Gastrocnemius medialis (tissue), 4 donors: Measurements from ENCODE around the gene GPR158.

Source experiments
- CTCF ChIP-seq, 5 experiments: fragments of 450-650 bp in 3 of 5; fragments of 200-600 bp in 2 of 5; sonication (generic) in 2 of 5; IDR thresholded peaks in 4 of 5; conservative IDR thresholded peaks in 1 of 5; 1 replicate in 4 of 5; 2 replicates in 1 of 5; pipeline ENCODE4 v1.5.1; 2016 to 2019; ENCODE audit warnings: antibody characterized with exemption in 5 of 5, mild to moderate bottlenecking in 3 of 5, moderate library complexity in 3 of 5
- POLR2A ChIP-seq, 2 donors: fragments of 450-650 bp; IDR thresholded peaks; one replicate each; pipeline ENCODE4 v1.6.1; 2017; ENCODE audit warnings: antibody characterized with exemption in 2 of 2, mild to moderate bottlenecking in 2 of 2, moderate library complexity in 2 of 2

GRCh38 chr10:25600651-25601050 lies 425.9 kb downstream of the GPR158 start:
- TF ChIP-seq CTCF (IDR thresholded peaks at IDR 0.05 in 4 of 5, conservative IDR thresholded peaks at IDR 0.05 in 1 of 5) (no peak), POLR2A (IDR thresholded peaks at IDR 0.05) (no peak)
